ENCODE measurements around the gene DTX3. TPM values are rescaled to one million over a fixed set of nuclear protein-coding genes. Genes with fewer than 3 reads are reported as not detected.

The DTX3 gene
- total RNA-seq, 1 donor from 2014 or later, result 26.0 TPM

GRCh38 chr12:57590864-57591781, 13.5 kb upstream of the DTX3 start, which contains the start of gene PIP4K2C:
Gene PIP4K2C, plus strand, starts transcription at chr12:57591192. Its CDS starts 98 bp downstream, at chr12:57591290.
- peaks cover 17% of the 10 kb centered on the region for H3K4me1 ChIP-seq
- no peaks in the 10 kb centered on the region for H3K9me3 ChIP-seq
- H3K36me3 ChIP-seq, result peaks cover 11% of the 10 kb centered on the region
- intact Hi-C loops (cut with DNase I), result no loop called here
- no peaks in the 10 kb centered on the region for H3K27me3 ChIP-seq
- ATAC-seq, result peak; percentile 99
- TF ChIP-seq CTCF (IDR thresholded peaks at IDR 0.05), result no peak
- H3K4me3 ChIP-seq, result peak within 1 kb of the TSS; percentile 94
- peak; percentile 93 for DNase-seq
- H3K27ac ChIP-seq, result peak within 1 kb of the TSS; percentile 78

- no peak for ATAC-seq
- no peak for TF ChIP-seq CTCF (IDR thresholded peaks at IDR 0.05)
- intact Hi-C loops (cut with DNase I), result no loop called here
- peak overlapping the region; percentile 78 for H3K27ac ChIP-seq
- peak overlapping the region; percentile 94 for H3K4me3 ChIP-seq
- DNase-seq, result no peak
- H3K4me1 ChIP-seq, result peaks cover 17% of the 10 kb centered on the region
- H3K36me3 ChIP-seq, result peaks cover 18% of the 10 kb centered on the region
- H3K9me3 ChIP-seq, result no peaks in the 10 kb centered on the region
- H3K27me3 ChIP-seq, result no peaks in the 10 kb centered on the region
These were observed 12.8 kb upstream of the DTX3 start for GRCh38 chr12:57591782-57592325.

GRCh38 chr12:57592551-57593165, 12.0 kb upstream of the DTX3 start:
- Histone ChIP-seq H3K27ac (no peak overlapping the region), H3K27me3 (no peaks in the 10 kb centered on the region), H3K4me3 (peak overlapping the region; percentile 94), H3K36me3 (peaks cover 20% of the 10 kb centered on the region), H3K9me3 (no peaks in the 10 kb centered on the region), H3K4me1 (peaks cover 17% of the 10 kb centered on the region)
- intact Hi-C loops (cut with DNase I), result no loop called here
- DNase-seq, result no peak
- no peak for TF ChIP-seq CTCF (IDR thresholded peaks at IDR 0.05)
- ATAC-seq, result no peak

- ATAC-seq, result no peak
- no peak for DNase-seq
- H3K27me3 ChIP-seq, result no peaks in the 10 kb centered on the region
- intact Hi-C loops (cut with DNase I), result no loop called here
- H3K4me1 ChIP-seq, result peaks cover 17% of the 10 kb centered on the region
- no peak for TF ChIP-seq CTCF (IDR thresholded peaks at IDR 0.05)
- no peaks in the 10 kb centered on the region for H3K9me3 ChIP-seq
- no peak overlapping the region for H3K4me3 ChIP-seq
- peaks cover 20% of the 10 kb centered on the region for H3K36me3 ChIP-seq
- no peak overlapping the region for H3K27ac ChIP-seq
These were observed 11.4 kb upstream of the DTX3 start for GRCh38 chr12:57593187-57593586.

- Histone ChIP-seq H3K27ac (no peak overlapping the region), H3K4me3 (no peak overlapping the region), H3K4me1 (peaks cover 7% of the 10 kb centered on the region), H3K27me3 (no peaks in the 10 kb centered on the region), H3K36me3 (peaks cover 44% of the 10 kb centered on the region), H3K9me3 (no peaks in the 10 kb centered on the region)
- no peak for TF ChIP-seq CTCF (IDR thresholded peaks at IDR 0.05)
- intact Hi-C loops (cut with DNase I), result no loop called here
- ATAC-seq, result no peak
- DNase-seq, result no peak
These were observed 4.2 kb upstream of the DTX3 start for GRCh38 chr12:57600395-57600794.

Measured in upper lobe of right lung (tissue), 1 donor.